Esophagus squamous epithelium (tissue), 4 donors: ENCODE measurements around the gene SENP6.

ENCODE experiments used
- POLR2A ChIP-seq, 4 donors: fragments of 450-650 bp; IDR thresholded peaks; one replicate each; pipeline ENCODE4 v1.6.1; 2017; ENCODE audit warnings: antibody characterized with exemption in 4 of 4, mild to moderate bottlenecking in 4 of 4, moderate library complexity in 3 of 4
- TF ChIP-seq, protein P1 (sequence below), 6 experiments: fragments of 450-650 bp in 4 of 6; fragments of 200-600 bp in 2 of 6; sonication (generic) in 2 of 6; IDR thresholded peaks; one replicate each; pipeline ENCODE4 v1.5.1; 2016 to 2019; ENCODE audit warnings: antibody characterized with exemption in 6 of 6, mild to moderate bottlenecking in 4 of 6, moderate library complexity in 4 of 6

DNA sequence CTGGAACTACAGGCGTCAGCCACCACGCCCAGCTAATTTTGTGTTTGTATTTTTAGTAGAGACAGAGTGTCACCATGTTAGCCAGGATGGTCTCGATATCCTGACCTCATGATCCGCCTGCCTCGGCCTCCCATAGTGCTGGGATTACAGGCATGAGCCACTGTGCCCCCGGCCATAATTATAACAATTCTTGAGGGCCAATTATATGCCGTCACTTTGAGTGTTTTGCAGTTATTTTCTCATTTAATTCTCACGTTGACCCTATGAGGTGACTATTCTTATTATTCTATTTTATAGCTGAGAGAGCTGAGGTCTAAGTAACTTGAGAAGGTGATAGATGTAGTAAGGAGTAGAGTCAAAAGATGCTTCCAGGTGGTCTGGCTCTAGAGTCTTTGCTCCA, 160.4 kb downstream of the SENP6 start:
- TF ChIP-seq, protein P1, sequence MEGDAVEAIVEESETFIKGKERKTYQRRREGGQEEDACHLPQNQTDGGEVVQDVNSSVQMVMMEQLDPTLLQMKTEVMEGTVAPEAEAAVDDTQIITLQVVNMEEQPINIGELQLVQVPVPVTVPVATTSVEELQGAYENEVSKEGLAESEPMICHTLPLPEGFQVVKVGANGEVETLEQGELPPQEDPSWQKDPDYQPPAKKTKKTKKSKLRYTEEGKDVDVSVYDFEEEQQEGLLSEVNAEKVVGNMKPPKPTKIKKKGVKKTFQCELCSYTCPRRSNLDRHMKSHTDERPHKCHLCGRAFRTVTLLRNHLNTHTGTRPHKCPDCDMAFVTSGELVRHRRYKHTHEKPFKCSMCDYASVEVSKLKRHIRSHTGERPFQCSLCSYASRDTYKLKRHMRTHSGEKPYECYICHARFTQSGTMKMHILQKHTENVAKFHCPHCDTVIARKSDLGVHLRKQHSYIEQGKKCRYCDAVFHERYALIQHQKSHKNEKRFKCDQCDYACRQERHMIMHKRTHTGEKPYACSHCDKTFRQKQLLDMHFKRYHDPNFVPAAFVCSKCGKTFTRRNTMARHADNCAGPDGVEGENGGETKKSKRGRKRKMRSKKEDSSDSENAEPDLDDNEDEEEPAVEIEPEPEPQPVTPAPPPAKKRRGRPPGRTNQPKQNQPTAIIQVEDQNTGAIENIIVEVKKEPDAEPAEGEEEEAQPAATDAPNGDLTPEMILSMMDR (IDR thresholded peaks at IDR 0.05), result no peak
- TF ChIP-seq POLR2A (IDR thresholded peaks at IDR 0.05), result no peak
